K562 treated with DMSO at 1 percent for 12 hours (cell line): Measurements from ENCODE around the gene MICAL1. TPM values are rescaled to one million over a fixed set of nuclear protein-coding genes. Genes with fewer than 3 reads are reported as not detected.

Source experiments
- total RNA-seq: library from RNA; unstranded; fragments of 300-600 nt; gene quantifications from 2 replicates; pipeline ENCODE4 v1.2.3, GENCODE V29; 2022; ENCODE audit not compliant: insufficient read depth

Gene MICAL1
- 6.6 and 19.5 TPM in 2 replicates for total RNA-seq

GRCh38 chr6:109455437-109456110 is at the start of gene MICAL1:
MICAL1 (minus strand) TSS chr6:109455772; CDS start chr6:109454196, 1,576 bp downstream.

DNA sequence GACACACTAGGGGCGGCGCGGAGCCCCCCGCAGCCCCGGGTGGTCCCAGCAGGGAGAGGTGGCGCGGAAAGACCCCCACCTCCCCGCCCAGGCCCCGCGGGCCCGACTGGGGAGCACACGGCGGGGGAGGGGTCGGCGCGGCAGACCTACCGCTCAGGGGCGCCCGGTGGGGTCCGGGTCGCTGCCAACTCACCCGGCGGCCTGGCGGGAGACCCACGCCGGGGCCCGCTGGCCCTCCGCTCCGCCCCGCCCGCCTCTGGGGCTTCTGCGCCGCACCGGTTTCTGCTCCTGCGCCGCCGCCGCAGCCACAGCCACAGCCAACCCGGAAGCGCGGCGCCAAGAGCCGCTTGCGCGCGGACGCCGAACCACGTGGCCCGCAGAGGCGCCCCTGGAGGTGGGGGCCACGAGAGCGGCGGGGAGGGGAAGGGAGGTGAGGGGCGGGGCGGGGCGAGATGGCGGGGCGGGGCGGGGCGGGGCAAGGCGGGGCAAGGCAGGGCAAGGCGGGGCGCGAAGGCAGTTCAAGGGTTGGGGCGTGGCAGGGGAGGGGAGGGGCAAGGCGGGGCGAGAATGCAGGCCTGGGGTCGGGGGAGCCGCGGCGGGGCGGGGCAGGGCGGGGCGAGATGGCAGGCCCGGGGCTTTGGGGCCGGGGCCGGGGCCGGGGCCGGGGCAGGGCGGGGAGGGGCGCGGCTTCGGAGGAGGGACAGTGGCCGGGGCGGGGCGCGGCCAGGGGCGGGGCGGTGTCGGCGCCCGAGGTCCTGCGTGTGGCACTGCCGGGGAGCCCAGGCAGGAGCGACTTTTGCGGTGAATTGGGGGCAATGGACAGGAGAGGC is 27.5 kb upstream of the MICAL1 start, which contains the start of gene ZBTB24:
Gene ZBTB24, minus strand, starts transcription at position 315 of the 830 bp plus-strand sequence. CDS start 1,193 bp downstream, outside the sequence.

DNA sequence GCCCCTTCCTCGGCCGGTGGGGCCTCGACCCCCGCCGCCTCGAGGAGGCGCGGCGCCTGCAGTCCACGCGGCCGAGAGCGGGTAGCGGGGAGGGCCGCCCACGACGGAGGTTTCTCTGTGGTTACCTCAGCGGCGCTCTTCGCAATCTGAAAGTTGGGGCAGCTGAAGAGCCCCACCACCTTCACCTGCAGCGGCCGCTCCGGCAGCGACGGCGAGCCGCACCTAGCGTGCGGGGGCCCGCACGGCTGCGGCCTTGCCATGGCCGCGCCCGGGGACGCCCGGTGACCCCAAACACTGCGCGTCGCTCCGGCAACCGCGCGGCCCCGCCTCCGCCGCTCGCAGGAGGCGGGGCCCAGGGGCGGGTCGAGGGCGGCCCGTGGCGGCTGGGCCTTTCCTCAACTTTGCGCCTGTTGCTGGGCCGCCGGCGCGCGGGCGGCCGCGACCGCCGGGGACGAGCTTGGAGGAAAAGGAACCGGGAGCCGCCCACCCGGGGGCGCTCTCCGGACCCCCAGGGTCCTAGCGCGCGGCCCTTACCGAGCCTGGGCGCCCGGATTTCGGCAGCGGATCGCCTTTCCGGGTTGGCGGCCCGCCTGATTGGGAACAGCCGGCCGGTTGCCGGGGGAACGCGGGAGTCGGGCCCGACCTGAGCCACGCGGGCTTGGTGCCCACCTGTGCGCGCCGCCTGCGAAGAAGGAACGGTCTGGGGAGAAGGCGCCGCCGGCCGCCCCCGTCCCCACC is 15.1 kb downstream of the MICAL1 start, which contains the start of the genes PPIL6 and SMPD2:
Gene PPIL6, minus strand, starts transcription at position 298 of the 738 bp plus-strand sequence. Its CDS starts 38 bp downstream, at position 260.
Gene SMPD2, plus strand, starts transcription at position 394 of the 738 bp plus-strand sequence. CDS start 398 bp downstream, outside the sequence.

Other genes starting within 250 kb of the MICAL1 start
- 101 and 245 TPM in 2 replicates for gene CD164, start 73.3 kb downstream of the MICAL1 start, total RNA-seq
- gene PPIL6, start 15.1 kb downstream of the MICAL1 start, total RNA-seq = 0.37 and 1.2 TPM in 2 replicates
- gene SMPD2, start 15.0 kb downstream of the MICAL1 start, total RNA-seq = 12.2 and 16.2 TPM in 2 replicates
- gene ZBTB24, start 27.4 kb upstream of the MICAL1 start, total RNA-seq = 2.1 and 6.9 TPM in 2 replicates
- 0.65 and 1.7 TPM in 2 replicates for gene AK9, start 235.4 kb upstream of the MICAL1 start, total RNA-seq
- 7.9 and 11.3 TPM in 2 replicates for gene FIG4, start 235.5 kb upstream of the MICAL1 start, total RNA-seq